ENCODE results near the gene TMEM225B. TPM values are rescaled to one million over a fixed set of nuclear protein-coding genes. Genes with fewer than 3 reads are reported as not detected.

Gene TMEM225B, protein sequence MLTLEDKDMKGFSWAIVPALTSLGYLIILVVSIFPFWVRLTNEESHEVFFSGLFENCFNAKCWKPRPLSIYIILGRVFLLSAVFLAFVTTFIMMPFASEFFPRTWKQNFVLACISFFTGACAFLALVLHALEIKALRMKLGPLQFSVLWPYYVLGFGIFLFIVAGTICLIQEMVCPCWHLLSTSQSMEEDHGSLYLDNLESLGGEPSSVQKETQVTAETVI
- total RNA-seq = 0.51 and 0.65 TPM in 2 replicates

DNA sequence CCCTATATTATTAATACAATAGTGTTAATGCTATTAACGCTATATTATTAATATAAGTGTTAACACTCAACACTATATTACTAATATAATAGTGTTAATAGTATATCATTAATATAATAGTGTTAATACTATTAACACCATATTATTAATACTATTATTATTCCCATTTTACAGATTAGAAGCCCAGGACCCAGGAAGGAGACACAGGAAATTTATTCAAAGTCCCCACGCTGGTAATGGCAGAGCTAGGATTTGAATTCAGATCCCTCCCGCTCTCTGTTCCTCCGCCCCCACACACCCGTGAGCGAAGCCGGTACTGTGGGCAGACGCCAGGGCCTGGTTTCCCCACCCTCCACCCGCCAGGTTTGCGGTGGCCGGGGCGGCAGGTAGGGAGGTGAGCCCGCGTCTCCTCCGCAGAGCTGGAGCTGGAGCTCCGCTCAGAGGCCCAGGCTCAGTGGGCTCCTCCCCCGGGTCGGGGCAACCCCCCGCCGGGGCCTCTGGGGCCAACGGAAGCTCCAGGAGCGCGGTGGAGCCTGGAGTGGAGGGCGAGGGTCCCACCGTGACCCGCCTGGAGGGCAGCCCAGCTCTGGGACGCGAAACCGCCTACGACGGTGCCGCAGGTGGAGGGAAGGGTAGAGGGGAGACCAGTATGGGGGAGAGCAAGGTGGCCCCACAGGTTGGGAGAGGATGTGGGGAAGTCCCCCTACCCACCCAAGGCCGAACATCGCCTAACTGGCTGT, at the start of gene TMEM225B:
TMEM225B (plus strand) TSS at position 506 of the 740 bp plus-strand sequence. CDS start 6,122 bp downstream, outside the sequence.

DNA sequence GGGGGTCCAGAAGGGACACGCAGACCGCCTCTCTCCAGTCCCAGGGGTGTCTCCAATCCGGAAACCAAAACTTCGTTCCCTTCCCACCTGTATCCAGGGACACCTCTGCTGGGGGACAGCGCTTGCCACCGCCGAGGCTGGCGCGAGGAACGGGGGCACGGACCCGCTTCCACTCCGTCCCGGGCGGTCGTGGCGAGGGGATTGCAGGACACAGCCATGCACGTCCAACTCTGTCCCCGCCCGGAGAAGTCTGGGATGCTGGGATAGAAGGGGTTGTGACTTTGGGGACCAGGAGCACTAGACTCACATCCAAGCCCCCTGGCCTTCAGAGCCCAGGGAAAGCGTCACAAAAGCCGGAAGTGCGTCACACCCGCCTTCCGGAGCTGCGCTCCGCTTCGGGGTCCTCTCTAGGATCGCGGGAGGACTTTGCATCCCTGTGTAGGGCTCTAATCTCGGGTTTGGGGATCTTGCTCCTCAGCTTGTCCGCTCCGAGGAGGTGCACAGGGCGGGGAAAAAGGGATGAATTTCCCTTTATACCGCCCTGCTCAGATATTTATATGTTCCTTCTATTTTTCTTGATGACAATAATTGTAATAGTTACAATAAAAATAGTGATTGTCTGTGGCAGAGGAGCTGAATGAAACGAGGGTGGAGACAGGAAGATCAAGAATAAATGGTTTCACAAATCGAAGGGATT, 46.2 kb upstream of the TMEM225B start, which contains the start of gene FAM200A:
FAM200A (minus strand) TSS at position 348 of the 697 bp plus-strand sequence. CDS start 3,707 bp downstream, outside the sequence.

GRCh38 chr7:99558306-99559174, 39.5 kb upstream of the TMEM225B start, which contains the start of gene ZNF655:
ZNF655 (plus strand) TSS chr7:99558642; CDS start chr7:99560560, 1,918 bp downstream.

DNA sequence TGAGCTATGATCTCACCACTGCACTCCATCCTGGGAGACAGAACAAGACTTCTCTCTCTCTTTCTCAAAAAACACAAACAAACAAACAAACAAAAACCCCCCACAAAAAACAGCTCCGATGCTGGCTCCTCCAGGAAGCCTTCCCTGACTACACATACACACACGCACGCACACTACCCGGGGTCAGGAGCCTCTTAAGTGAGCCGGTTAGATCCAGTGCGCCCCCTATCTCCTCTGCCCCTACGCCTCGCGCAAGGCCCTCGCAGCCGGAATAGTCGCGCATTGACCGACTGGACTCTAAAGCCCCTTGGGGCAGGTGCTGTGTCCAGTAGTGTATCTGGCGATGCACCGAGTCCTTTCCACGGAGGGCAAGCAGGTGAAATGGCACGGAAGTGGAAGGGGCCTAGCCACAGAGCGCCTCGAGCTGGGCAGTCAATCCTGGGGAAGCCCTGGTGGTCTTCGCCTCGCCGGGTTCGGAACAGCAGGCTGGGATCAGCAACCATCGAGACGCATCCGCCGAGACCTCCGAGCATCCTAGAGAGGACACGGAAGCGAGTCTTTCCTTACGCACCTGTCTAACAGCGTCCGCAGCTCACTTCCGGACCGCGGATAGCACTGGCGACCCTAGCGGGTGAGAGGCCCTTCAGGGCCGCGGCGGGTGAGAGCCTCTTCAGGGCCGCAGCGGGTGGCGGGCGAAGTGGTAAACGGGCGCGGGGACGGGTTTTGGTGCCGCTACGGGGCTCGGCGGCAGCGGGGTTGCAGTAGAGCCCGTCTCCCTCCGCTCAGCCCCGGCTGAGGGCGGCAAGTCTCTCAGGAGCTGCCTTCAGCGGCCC, 18.5 kb downstream of the TMEM225B start, which contains the start of gene ZSCAN25:
ZSCAN25 (plus strand) TSS at position 588 of the 833 bp plus-strand sequence. CDS start 2,661 bp downstream, outside the sequence.

Other genes starting within 250 kb of the TMEM225B start
- 348 and 395 TPM in 2 replicates for gene ARPC1B, start 223.5 kb upstream of the TMEM225B start, total RNA-seq
- 23.5 and 58.7 TPM in 2 replicates for gene PDAP1, start 189.7 kb upstream of the TMEM225B start, total RNA-seq
- gene BUD31, start 189.3 kb upstream of the TMEM225B start, total RNA-seq = 65.4 and 79.7 TPM in 2 replicates
- 6.2 and 9.5 TPM in 2 replicates for gene PTCD1, start 159.5 kb upstream of the TMEM225B start, total RNA-seq
- gene CPSF4, start 159.3 kb upstream of the TMEM225B start, total RNA-seq = 23.1 and 37.5 TPM in 2 replicates
- gene ATP5MF, start 132.1 kb upstream of the TMEM225B start, total RNA-seq = 1,186 and 1,721 TPM in 2 replicates
- gene ZNF789, start 125.4 kb upstream of the TMEM225B start, total RNA-seq = 3.1 and 7.5 TPM in 2 replicates
- 7.7 and 10.8 TPM in 2 replicates for gene ZNF394, start 98.0 kb upstream of the TMEM225B start, total RNA-seq
- gene ZKSCAN5, start 93.6 kb upstream of the TMEM225B start, total RNA-seq = 5.4 and 6.8 TPM in 2 replicates
- gene FAM200A, start 46.2 kb upstream of the TMEM225B start, total RNA-seq = 2.6 and 3.9 TPM in 2 replicates
- gene ZNF655, start 39.6 kb upstream of the TMEM225B start, total RNA-seq = 48.9 and 53.7 TPM in 2 replicates
- 7.3 and 8.4 TPM in 2 replicates for gene ZSCAN25, start 18.7 kb downstream of the TMEM225B start, total RNA-seq
- 0.16 and 3.4 TPM in 2 replicates for gene CYP3A5, start 81.7 kb downstream of the TMEM225B start, total RNA-seq
- not detected in 2 replicates for gene CYP3A7, start 136.9 kb downstream of the TMEM225B start, total RNA-seq
- gene CYP3A4, start 185.9 kb downstream of the TMEM225B start, total RNA-seq = under 0.01 TPM in 1 of 2 replicates, not detected in the other
- not detected in 2 replicates for gene CYP3A43, start 229.7 kb downstream of the TMEM225B start, total RNA-seq